Activated B cell treated with CpG ODN at 0.5 μM for 24 hours (primary cell): ENCODE results near the gene HIVEP3. TPM values are rescaled to one million over a fixed set of nuclear protein-coding genes. Genes with fewer than 3 reads are reported as not detected.

Experiments
- ATAC-seq: fragments of 200-7000 bp; cut with Tn5 transposase; one replicate; pipeline ENCODE4 v1.10.0; 2021; ENCODE audit warnings: low read depth, mild to moderate bottlenecking, moderate library complexity
- CTCF ChIA-PET: fragments of 350-600 bp; sonication (Branson Sonifier 250); formaldehyde crosslinking; loops from one replicate; lab custom pipeline; 2021; ENCODE audit warnings: antibody characterized with exemption; lab: Charles Lee
- POLR2A ChIA-PET: fragments of 350-600 bp; sonication (Branson Sonifier 250); formaldehyde crosslinking; loops from one replicate; lab custom pipeline; 2021; ENCODE audit warnings: antibody characterized with exemption; lab: Charles Lee
- DNase-seq: peaks from one replicate; pipeline ENCODE4 v3.0.0; 2022
- H3K27ac Mint-ChIP-seq: one replicate; pipeline ENCODE4 v1.8.0; 2020; ENCODE audit warnings: mixed read lengths
- H3K27me3 Mint-ChIP-seq: one replicate; pipeline ENCODE4 v1.8.0; 2021; ENCODE audit warnings: mixed read lengths
- H3K36me3 Mint-ChIP-seq: one replicate; pipeline ENCODE4 v1.8.0; 2021; ENCODE audit warnings: low read depth, mixed read lengths
- H3K4me1 Mint-ChIP-seq: one replicate; pipeline ENCODE4 v1.8.0; 2021; ENCODE audit warnings: mixed read lengths
- H3K4me3 Mint-ChIP-seq: one replicate; pipeline ENCODE4 v1.8.0; 2020; ENCODE audit warnings: mild to moderate bottlenecking, mixed read lengths
- H3K9me3 Mint-ChIP-seq: one replicate; pipeline ENCODE4 v1.8.0; 2020; ENCODE audit warnings: mixed read lengths
- CTCF ChIP-seq: fragments of 200-600 bp; IDR thresholded peaks from one replicate; pipeline ENCODE4 v1.8.0; 2022; ENCODE audit warnings: antibody characterized with exemption, mild to moderate bottlenecking
- intact Hi-C: fragments of 100-400 bp; cut with micrococcal nuclease; formaldehyde crosslinking; loops from one replicate; pipeline ENCODE4 v1.15.1; 2024
- total RNA-seq: library from RNA; stranded (reverse); gene quantifications from 2 replicates; pipeline ENCODE4 v1.2.3, GENCODE V29; 2022

The HIVEP3 gene
- total RNA-seq, 1 donor from 2014 or later, result 14.4 TPM

- Mint-ChIP-seq H3K36me3 (peaks cover 19% of the 10 kb centered on the region), H3K27ac (no peak overlapping the region), H3K27me3 (no peaks in the 10 kb centered on the region), H3K4me3 (no peak overlapping the region), H3K4me1 (peaks cover 23% of the 10 kb centered on the region), H3K9me3 (no peaks in the 10 kb centered on the region)
- CTCF ChIA-PET, result interaction anchor here (0.6 to 5.3 kb wide), 33 partner anchors 8 to 600 kb away, joined by 3 to 71 read pairs (median 4); no protein-coding TSS in a partner anchor
- TF ChIP-seq CTCF, result peak; percentile 70
- POLR2A ChIA-PET, result interaction anchor here (0.8 to 1.5 kb wide), 6 partner anchors 99 to 318 kb away, joined by 3 to 6 read pairs (median 4); no protein-coding TSS in a partner anchor
- intact Hi-C loops, result loop anchor here (1.0 to 2.0 kb wide), 10 partner anchors 58 to 599 kb away; no protein-coding TSS in a partner anchor
- DNase-seq, result peak; percentile 63
- peak; percentile 96 for ATAC-seq
These were observed 344.7 kb downstream of the HIVEP3 start for GRCh38 chr1:41573785-41574713.

GRCh38 chr1:41573194-41573593 is 345.5 kb downstream of the HIVEP3 start:
- intact Hi-C loops, result no loop called here
- ChIA-PET CTCF (interaction anchor here (1.0 to 5.3 kb wide), 17 partner anchors 21 to 600 kb away, joined by 3 to 71 read pairs (median 7); no protein-coding TSS in a partner anchor), POLR2A (no interaction called here)
- Mint-ChIP-seq H3K27ac (no peak overlapping the region), H3K36me3 (peaks cover 22% of the 10 kb centered on the region), H3K27me3 (no peaks in the 10 kb centered on the region), H3K9me3 (no peaks in the 10 kb centered on the region), H3K4me1 (peaks cover 22% of the 10 kb centered on the region), H3K4me3 (no peak overlapping the region)
- no peak for ATAC-seq
- DNase-seq, result no peak
- TF ChIP-seq CTCF, result no peak

- ATAC-seq, result no peak
- POLR2A ChIA-PET, result no interaction called here
- intact Hi-C loops, result no loop called here
These were observed 346.5 kb downstream of the HIVEP3 start for GRCh38 chr1:41572224-41572623.

GRCh38 chr1:41571041-41571440 is 347.7 kb downstream of the HIVEP3 start:
- Mint-ChIP-seq H3K9me3 (no peaks in the 10 kb centered on the region), H3K4me1 (peaks cover 25% of the 10 kb centered on the region), H3K27me3 (no peaks in the 10 kb centered on the region), H3K36me3 (peaks cover 37% of the 10 kb centered on the region), H3K4me3 (no peak overlapping the region), H3K27ac (no peak overlapping the region)
- ChIA-PET POLR2A (no interaction called here), CTCF (no interaction called here)
- intact Hi-C loops, result no loop called here
- DNase-seq (no peak), ATAC-seq (no peak)
- no peak for TF ChIP-seq CTCF

More at GRCh38 chr1:41572224-41572623, 346.5 kb downstream of the HIVEP3 start:
- peaks cover 20% of the 10 kb centered on the region for H3K4me1 Mint-ChIP-seq
- H3K27me3 Mint-ChIP-seq, result no peaks in the 10 kb centered on the region
- no peaks in the 10 kb centered on the region for H3K9me3 Mint-ChIP-seq
- peaks cover 27% of the 10 kb centered on the region for H3K36me3 Mint-ChIP-seq
- no peak for TF ChIP-seq CTCF
- DNase-seq, result no peak
- H3K4me3 Mint-ChIP-seq, result no peak overlapping the region
- CTCF ChIA-PET, result interaction anchor here (3.9 to 5.3 kb wide), 4 partner anchors 239 to 601 kb away, joined by 30 to 71 read pairs (median 36); no protein-coding TSS in a partner anchor
- H3K27ac Mint-ChIP-seq, result no peak overlapping the region

GRCh38 chr1:41568204-41568603 is 350.5 kb downstream of the HIVEP3 start:
- ATAC-seq, result no peak
- POLR2A ChIA-PET, result no interaction called here

More at GRCh38 chr1:41568204-41568603, 350.5 kb downstream of the HIVEP3 start:
- Mint-ChIP-seq H3K4me3 (no peak overlapping the region), H3K4me1 (peaks cover 5% of the 10 kb centered on the region), H3K27me3 (no peaks in the 10 kb centered on the region), H3K36me3 (peaks cover 40% of the 10 kb centered on the region), H3K27ac (no peak overlapping the region), H3K9me3 (no peaks in the 10 kb centered on the region)
- no peak for DNase-seq
- CTCF ChIA-PET, result no interaction called here
- TF ChIP-seq CTCF, result no peak
- intact Hi-C loops, result no loop called here
